Activated CD8-positive, alpha-beta memory T cell treated with anti-CD3 and anti-CD28 coated beads for 36 hours (primary cell): ENCODE measurements around the gene B4GALNT1. TPM values are rescaled to one million over a fixed set of nuclear protein-coding genes. Genes with fewer than 3 reads are reported as not detected.
"Not testable (repeated sequence)": the region's sequence is repeated elsewhere in the genome, so short reads cannot be mapped to it uniquely, and the experiment has no call there.

Source experiments
- CTCF ChIA-PET: fragments of 350-600 bp; sonication (Branson Sonifier 250); formaldehyde crosslinking; loops from one replicate; lab custom pipeline; 2021; ENCODE audit warnings: antibody characterized with exemption; lab: Charles Lee
- POLR2A ChIA-PET: fragments of 350-600 bp; sonication (Branson Sonifier 250); formaldehyde crosslinking; loops from one replicate; lab custom pipeline; 2021; ENCODE audit warnings: antibody characterized with exemption; lab: Charles Lee
- total RNA-seq, 2 experiments: library from RNA; stranded (reverse); gene quantifications; one replicate each; pipeline ENCODE4 v1.2.3, GENCODE V29; 2021

The B4GALNT1 gene
- 1 to 10 TPM; 3.2 TPM for total RNA-seq

DNA sequence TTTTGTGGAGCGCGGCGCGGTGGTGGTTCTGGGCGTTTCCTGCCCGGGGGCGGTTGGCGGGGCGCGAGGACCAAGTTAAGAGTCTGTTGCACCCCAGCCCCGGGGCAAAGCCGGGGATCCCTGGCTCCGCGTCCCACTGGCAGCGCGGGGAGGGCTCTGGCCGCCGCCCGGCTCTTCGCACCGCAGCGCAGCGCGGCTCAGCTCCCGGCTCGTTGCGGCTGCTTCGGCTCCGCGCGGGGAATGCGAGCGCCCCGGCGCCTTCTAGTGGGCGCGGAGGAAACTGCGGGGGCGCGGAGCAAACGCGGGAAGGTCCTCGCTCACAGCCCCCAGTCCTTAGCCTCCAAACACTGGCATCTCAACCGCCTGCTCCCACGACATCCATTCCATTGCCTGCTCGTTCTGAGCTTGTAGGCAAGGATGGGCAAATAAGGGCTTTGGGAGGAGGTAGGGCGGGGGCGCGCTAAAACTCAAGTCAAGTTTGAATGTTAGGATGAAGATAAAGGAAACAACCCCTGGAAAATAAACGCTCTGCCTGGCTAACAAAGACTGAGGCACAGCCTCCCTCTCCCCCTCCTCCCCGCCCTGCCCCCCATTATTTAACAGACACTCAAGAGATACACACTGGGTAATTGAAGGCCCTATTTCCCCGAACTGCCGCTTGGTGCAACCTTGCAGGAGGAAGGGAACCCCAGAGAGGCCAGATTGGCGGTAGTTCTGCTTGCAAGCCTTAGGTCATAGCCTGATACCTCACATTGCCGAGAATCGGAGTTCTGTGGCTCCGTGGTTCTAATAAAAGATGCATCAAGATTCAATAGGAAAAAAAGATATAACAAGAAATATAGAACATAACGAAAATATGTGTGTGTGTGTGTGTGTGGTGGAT is at the start of gene B4GALNT1:
TSS of gene B4GALNT1 (minus strand) at position 244 of the 883 bp plus-strand sequence. CDS start 1,069 bp downstream, outside the sequence.
- CTCF ChIA-PET: interaction anchor here (0.5 to 5.7 kb wide), 14 partner anchors 8 to 1094 kb away, joined by 3 to 25 read pairs (median 3); partner anchors contain the start of gene PIP4K2C
- POLR2A ChIA-PET: no interaction called here

- ChIA-PET POLR2A (no interaction called here), CTCF (no interaction called here)
Observed at GRCh38 chr12:57679697-57680096, 46.7 kb upstream of the B4GALNT1 start.

DNA sequence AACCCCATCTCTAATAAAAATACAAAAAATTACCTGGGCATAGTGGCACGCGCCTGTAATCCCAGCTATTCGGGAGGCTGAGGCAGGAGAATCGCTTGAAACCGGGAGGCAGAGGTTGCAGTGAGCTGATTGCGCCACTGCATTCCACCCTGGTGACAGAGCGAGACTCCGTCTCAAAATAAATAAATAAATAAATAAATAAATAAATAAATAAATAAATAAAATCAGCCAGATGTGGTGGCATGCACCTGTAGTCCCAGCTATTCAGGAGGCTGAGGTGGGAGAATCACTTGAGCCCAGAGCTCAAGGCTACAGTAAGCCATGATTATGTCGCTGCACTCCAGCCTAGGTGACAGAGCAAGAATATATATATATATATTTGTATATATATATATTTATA is 44.9 kb upstream of the B4GALNT1 start:
- POLR2A ChIA-PET: interaction anchor here (1.1 kb wide), 1 partner anchor 47 kb away, joined by 3 read pairs; no protein-coding TSS in a partner anchor
- CTCF ChIA-PET: not testable (repeated sequence)

GRCh38 chr12:57674691-57675090 is 41.7 kb upstream of the B4GALNT1 start:
- POLR2A ChIA-PET: no interaction called here
- CTCF ChIA-PET: no interaction called here

DNA sequence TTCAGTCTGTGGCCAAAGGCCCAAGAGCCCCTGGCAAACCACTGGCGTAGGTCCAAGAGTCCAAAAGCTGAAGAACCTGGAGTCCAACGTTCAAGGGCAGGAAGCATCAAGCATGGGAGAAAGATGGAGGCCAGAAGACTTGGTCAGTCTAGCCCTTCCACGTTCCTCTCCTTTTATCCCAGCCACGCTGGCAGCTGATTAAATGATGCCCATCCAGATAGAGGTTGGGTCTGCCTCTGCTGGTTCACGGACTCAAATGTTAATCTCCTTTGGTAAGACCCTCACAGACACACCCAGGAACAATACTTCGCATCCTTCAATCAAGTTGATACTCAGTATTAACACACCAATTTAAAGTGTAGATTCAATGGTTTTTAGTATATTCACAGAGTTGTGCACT is 39.8 kb upstream of the B4GALNT1 start:
- POLR2A ChIA-PET: interaction anchor here (0.7 kb wide), 1 partner anchor 100 kb away, joined by 6 read pairs; no protein-coding TSS in a partner anchor

DNA sequence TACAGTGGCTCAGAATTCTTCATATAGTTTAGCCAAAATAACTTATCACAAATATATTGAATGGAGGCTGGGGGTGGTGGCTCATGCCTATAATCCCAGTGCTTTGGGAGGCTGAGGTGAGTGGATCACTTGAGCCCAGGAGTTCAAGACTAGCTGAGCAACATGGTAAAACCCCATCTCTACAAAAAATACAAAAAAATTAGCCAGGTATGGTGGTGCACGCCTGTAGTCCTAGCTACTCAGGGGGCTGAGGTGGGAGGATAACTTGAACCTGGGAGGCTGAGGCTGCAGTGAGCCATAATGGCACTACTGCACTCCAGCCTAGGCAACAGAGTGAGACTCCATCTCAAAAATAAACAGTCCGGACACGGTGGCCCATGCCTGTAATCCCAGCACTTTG is 38.8 kb upstream of the B4GALNT1 start:
- POLR2A ChIA-PET, CTCF ChIA-PET: not testable (repeated sequence)

More for the DNA sequence above, 39.8 kb upstream of the B4GALNT1 start:
- CTCF ChIA-PET: no interaction called here

DNA sequence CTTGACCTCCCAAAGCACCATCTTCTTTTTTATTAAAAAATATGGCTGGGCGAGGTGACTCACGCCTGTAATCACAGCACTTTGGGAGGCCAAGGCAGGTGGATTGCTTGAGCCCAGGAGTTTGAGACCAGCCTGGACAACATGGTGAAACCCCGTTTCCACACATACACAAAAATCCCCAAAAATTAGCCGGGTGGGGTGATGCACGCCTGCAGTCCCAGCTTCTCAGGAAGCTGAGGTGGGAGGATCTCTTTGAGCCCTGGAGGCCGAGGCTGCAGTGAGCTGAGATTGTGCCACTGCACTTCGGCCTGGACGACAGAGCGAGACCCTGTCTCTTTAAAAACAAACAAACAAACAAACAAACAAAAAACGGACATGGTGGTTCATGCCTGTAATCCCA is 36.7 kb upstream of the B4GALNT1 start:
- POLR2A ChIA-PET, CTCF ChIA-PET: not testable (repeated sequence)

GRCh38 chr12:57666897-57667296 is 33.9 kb upstream of the B4GALNT1 start:
- ChIA-PET CTCF (interaction anchor here (0.6 kb wide), 1 partner anchor 484 kb away, joined by 4 read pairs; no protein-coding TSS in a partner anchor), POLR2A (no interaction called here)

- POLR2A ChIA-PET, CTCF ChIA-PET: not testable (repeated sequence)
Observed at GRCh38 chr12:57665066-57665820, 32.2 kb upstream of the B4GALNT1 start.

DNA sequence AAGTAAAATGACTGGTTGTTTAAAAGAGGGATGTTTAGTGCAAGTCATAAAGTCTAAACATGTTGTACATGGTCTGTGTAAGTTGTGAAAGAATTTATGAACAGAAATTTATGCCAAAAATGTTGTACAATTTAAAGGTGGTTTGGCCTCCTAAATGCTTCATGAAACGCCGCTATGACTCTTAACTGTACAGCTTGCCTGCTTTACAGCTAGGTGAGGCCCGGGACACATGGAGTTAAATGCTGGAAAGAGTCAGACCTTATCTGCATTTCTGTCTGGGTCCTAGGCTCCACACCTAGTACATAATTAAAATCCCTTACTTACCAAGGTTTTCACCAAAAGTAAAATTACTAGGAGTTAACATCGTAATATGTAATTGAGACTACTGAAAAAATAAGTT is 28.4 kb upstream of the B4GALNT1 start:
- ChIA-PET POLR2A (no interaction called here), CTCF (no interaction called here)

- CTCF ChIA-PET: interaction anchor here (1.4 kb wide), 1 partner anchor 20 kb away, joined by 3 read pairs; no protein-coding TSS in a partner anchor
- POLR2A ChIA-PET: no interaction called here
Observed at GRCh38 chr12:57658890-57659289, 25.9 kb upstream of the B4GALNT1 start.

- ChIA-PET POLR2A (no interaction called here), CTCF (interaction anchor here (1.3 kb wide), 1 partner anchor 133 kb away, joined by 3 read pairs; no protein-coding TSS in a partner anchor)
Observed at GRCh38 chr12:57657744-57658143, 24.7 kb upstream of the B4GALNT1 start.

GRCh38 chr12:57656408-57656807 is 23.4 kb upstream of the B4GALNT1 start:
- CTCF ChIA-PET, POLR2A ChIA-PET: not testable (repeated sequence)

GRCh38 chr12:57655541-57656240 is 22.7 kb upstream of the B4GALNT1 start:
- CTCF ChIA-PET: no interaction called here
- POLR2A ChIA-PET: no interaction called here

DNA sequence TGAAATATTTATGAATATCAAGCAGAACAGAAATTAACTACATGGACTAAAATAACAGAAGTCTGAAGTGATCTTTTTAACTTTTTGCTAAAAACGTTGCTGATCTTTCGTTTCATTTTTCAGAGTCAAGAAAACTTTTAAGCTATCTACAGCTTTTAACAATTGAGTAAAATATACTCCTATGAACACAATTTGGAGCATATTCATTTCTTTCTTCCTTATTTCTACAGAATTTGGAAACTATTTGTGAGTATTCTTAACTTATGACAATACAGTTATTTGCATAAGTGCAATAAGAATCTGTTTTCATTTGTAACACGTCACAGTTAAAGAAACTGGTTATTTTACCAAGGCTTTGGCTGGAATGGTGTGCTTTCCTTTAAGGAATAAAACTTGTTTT is 21.0 kb upstream of the B4GALNT1 start:
- CTCF ChIA-PET: no interaction called here
- POLR2A ChIA-PET: no interaction called here

GRCh38 chr12:57646659-57647049 is 13.7 kb upstream of the B4GALNT1 start:
- POLR2A ChIA-PET: not testable (repeated sequence)
- CTCF ChIA-PET: interaction anchor here (0.7 kb wide), 2 partner anchors 14 to 226 kb away, joined by 3 read pairs; partner anchors contain the start of gene B4GALNT1

DNA sequence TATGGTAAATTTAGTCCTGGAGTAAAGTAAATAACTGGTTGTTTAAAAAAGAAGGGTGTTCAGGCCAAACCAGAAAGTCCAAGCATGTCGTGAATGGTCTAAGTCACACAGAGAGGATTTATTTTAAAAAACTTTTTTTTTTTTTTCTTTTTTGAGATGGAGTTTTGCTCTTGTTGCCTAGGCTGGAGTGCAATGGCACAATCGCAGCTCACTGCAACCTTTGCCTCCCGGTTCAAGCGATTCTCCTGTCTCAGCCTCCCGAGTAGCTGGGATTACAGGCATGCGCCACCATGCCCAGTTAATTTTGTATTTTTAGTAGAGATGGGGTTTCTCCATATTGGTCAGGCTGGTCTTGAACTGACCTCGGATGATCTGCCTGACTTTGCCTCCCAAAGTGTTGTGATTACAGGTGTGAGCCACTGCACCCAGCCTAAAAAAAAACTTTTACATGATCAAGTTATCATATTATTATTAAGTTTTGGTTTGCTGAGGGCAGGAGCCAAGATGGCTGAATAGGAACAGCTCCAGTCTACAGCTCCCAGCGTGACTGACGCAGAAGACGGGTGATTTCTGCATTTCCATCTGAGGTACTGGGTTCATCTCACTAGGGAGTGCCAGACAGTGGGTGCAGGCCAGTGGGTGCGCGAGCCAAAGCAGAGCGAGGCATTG is 13.1 kb upstream of the B4GALNT1 start:
- POLR2A ChIA-PET: not testable (repeated sequence)
- CTCF ChIA-PET: interaction anchor here (0.7 kb wide), 2 partner anchors 13 to 225 kb away, joined by 3 read pairs; partner anchors contain the start of gene B4GALNT1

- ChIA-PET CTCF (interaction anchor here (0.6 to 1.1 kb wide), 3 partner anchors 11 to 1289 kb away, joined by 3 read pairs; no protein-coding TSS in a partner anchor), POLR2A (no interaction called here)
Observed at GRCh38 chr12:57641699-57642442, 8.9 kb upstream of the B4GALNT1 start.
